ENCODE data around the gene BNIP5. TPM values are rescaled to one million over a fixed set of nuclear protein-coding genes. Genes with fewer than 3 reads are reported as not detected.

The BNIP5 gene
- total RNA-seq, 2 donors from 2014 or later: 0.33 to 0.52 TPM

GRCh38 chr6:36327226-36327918 lies 9.3 kb downstream of the BNIP5 start:
- DNase-seq: no peak
- WGBS, 2 donors: 39 to 64% methylated on average over 6 of the region's 6 CpGs
- H3K36me3 ChIP-seq (replicated peaks in 1 of 2; ENCODE audit: insufficient read depth in 1 of 2, low read depth in 2 of 2): no peaks in the 10 kb centered on the region
- H3K4me1 ChIP-seq: no peaks in the 10 kb centered on the region
- no peaks in the 10 kb centered on the region for H3K9me3 ChIP-seq
- no peak overlapping the region for H3K4me3 ChIP-seq
- TF ChIP-seq CTCF (IDR thresholded peaks at IDR 0.05) (no peak), POLR2A (IDR thresholded peaks at IDR 0.05) (no peak)
- no peaks in the 10 kb centered on the region for H3K27me3 ChIP-seq
- ATAC-seq: no peak
- H3K27ac ChIP-seq: no peak overlapping the region
- intact Hi-C loops (cut with DNase I): no loop called here

GRCh38 chr6:36326356-36326995 lies 10.2 kb downstream of the BNIP5 start:
- intact Hi-C loops (cut with DNase I): no loop called here
- 73 to 82% methylated on average over 7 of the region's 7 CpGs for WGBS, 2 donors
- no peak for ATAC-seq
- DNase-seq: no peak
- no peaks in the 10 kb centered on the region for H3K9me3 ChIP-seq
- H3K4me1 ChIP-seq: no peaks in the 10 kb centered on the region
- H3K27me3 ChIP-seq: no peaks in the 10 kb centered on the region
- TF ChIP-seq CTCF (IDR thresholded peaks at IDR 0.05) (no peak), POLR2A (IDR thresholded peaks at IDR 0.05) (no peak)
- H3K27ac ChIP-seq: no peak overlapping the region
- H3K36me3 ChIP-seq (replicated peaks in 1 of 2; ENCODE audit: insufficient read depth in 1 of 2, low read depth in 2 of 2): no peaks in the 10 kb centered on the region
- no peak overlapping the region for H3K4me3 ChIP-seq

GRCh38 chr6:36324715-36325114 lies 12.0 kb downstream of the BNIP5 start:
- ATAC-seq: no peak
- DNase-seq: no peak
- WGBS, 2 donors: 86 to 93% methylated on average over 4 of the region's 4 CpGs
- Histone ChIP-seq H3K4me3 (no peak overlapping the region), H3K9me3 (no peaks in the 10 kb centered on the region), H3K27me3 (no peaks in the 10 kb centered on the region), H3K36me3 (replicated peaks in 1 of 2; ENCODE audit: insufficient read depth in 1 of 2, low read depth in 2 of 2) (no peaks in the 10 kb centered on the region), H3K4me1 (no peaks in the 10 kb centered on the region), H3K27ac (no peak overlapping the region)
- intact Hi-C loops (cut with DNase I): no loop called here
- TF ChIP-seq CTCF (IDR thresholded peaks at IDR 0.05) (no peak), POLR2A (IDR thresholded peaks at IDR 0.05) (no peak)

GRCh38 chr6:36324191-36324590 lies 12.5 kb downstream of the BNIP5 start:
- intact Hi-C loops (cut with DNase I): no loop called here
- DNase-seq (no peak), ATAC-seq (no peak)
- TF ChIP-seq POLR2A (IDR thresholded peaks at IDR 0.05) (no peak), CTCF (IDR thresholded peaks at IDR 0.05) (no peak)
- Histone ChIP-seq H3K9me3 (no peaks in the 10 kb centered on the region), H3K36me3 (replicated peaks in 1 of 2; ENCODE audit: insufficient read depth in 1 of 2, low read depth in 2 of 2) (no peaks in the 10 kb centered on the region), H3K27ac (no peak overlapping the region), H3K4me1 (peaks cover 4% of the 10 kb centered on the region), H3K27me3 (no peaks in the 10 kb centered on the region), H3K4me3 (no peak overlapping the region)
- 84 to 91% methylated on average over 6 of the region's 6 CpGs for WGBS, 2 donors

- TF ChIP-seq POLR2A (IDR thresholded peaks at IDR 0.05) (no peak), CTCF (IDR thresholded peaks at IDR 0.05) (no peak)
- Histone ChIP-seq H3K36me3 (replicated peaks in 1 of 2; ENCODE audit: insufficient read depth in 1 of 2, low read depth in 2 of 2) (no peaks in the 10 kb centered on the region), H3K27ac (no peak overlapping the region), H3K9me3 (no peaks in the 10 kb centered on the region), H3K27me3 (no peaks in the 10 kb centered on the region), H3K4me3 (no peak overlapping the region), H3K4me1 (peaks cover 15% of the 10 kb centered on the region)
- ATAC-seq (no peak), DNase-seq (no peak)
- intact Hi-C loops (cut with DNase I): no loop called here
- 64 to 79% methylated on average over 6 to 8 of the region's 8 CpGs for WGBS, 2 donors
These were observed 13.6 kb downstream of the BNIP5 start for GRCh38 chr6:36323062-36323461.
